ENCODE data around the gene LMF1.

The LMF1 gene

GRCh38 chr16:973366-973765 lies 2.6 kb upstream of the LMF1 start:
- no peak overlapping the region for H3K4me3 ChIP-seq (ENCODE audit: low read length)
- peaks cover 11% of the 10 kb centered on the region; the same call in 1 of the 2 replicates for H3K79me2 ChIP-seq (ENCODE audit: low read length)
- no peak overlapping the region for H3K9ac ChIP-seq (ENCODE audit: low read length)
- no peak for TF ChIP-seq EZH2phosphoT487 (IDR thresholded peaks at IDR 0.05; ENCODE audit: low read depth)
- no peak for TF ChIP-seq CTCF (IDR thresholded peaks at IDR 0.05; ENCODE audit: low read depth, low read length)
- H3K9me3 ChIP-seq (ENCODE audit: insufficient read depth, low read length): no peaks in the 10 kb centered on the region
- no peak overlapping the region for H3K27ac ChIP-seq (ENCODE audit: low read length)
- no peaks in the 10 kb centered on the region for H4K20me1 ChIP-seq (ENCODE audit: insufficient read depth, low read length)
- H3K27me3 ChIP-seq (ENCODE audit: low read depth, low read length): no peaks in the 10 kb centered on the region
- no peak overlapping the region for H3K4me2 ChIP-seq (ENCODE audit: low read length)
- H2AFZ ChIP-seq (ENCODE audit: low read depth, low read length): no peak overlapping the region
- no peaks in the 10 kb centered on the region for H3K36me3 ChIP-seq (replicated peaks; ENCODE audit: low read depth, low read length)
- peaks cover 5% of the 10 kb centered on the region for H3K4me1 ChIP-seq (ENCODE audit: low read length)

- Histone ChIP-seq H3K4me1 (ENCODE audit: low read length) (peaks cover 5% of the 10 kb centered on the region), H3K4me3 (ENCODE audit: low read length) (no peak overlapping the region), H3K9me3 (ENCODE audit: insufficient read depth, low read length) (no peaks in the 10 kb centered on the region), H3K9ac (ENCODE audit: low read length) (no peak overlapping the region), H3K27me3 (ENCODE audit: low read depth, low read length) (no peaks in the 10 kb centered on the region), H3K4me2 (ENCODE audit: low read length) (no peak overlapping the region), H4K20me1 (ENCODE audit: insufficient read depth, low read length) (no peaks in the 10 kb centered on the region), H2AFZ (ENCODE audit: low read depth, low read length) (no peak overlapping the region), H3K79me2 (ENCODE audit: low read length) (peaks cover 11% of the 10 kb centered on the region; the same call in 1 of the 2 replicates), H3K36me3 (replicated peaks; ENCODE audit: low read depth, low read length) (peaks cover 2% of the 10 kb centered on the region), H3K27ac (ENCODE audit: low read length) (no peak overlapping the region)
- no peak for TF ChIP-seq CTCF (IDR thresholded peaks at IDR 0.05; ENCODE audit: low read depth, low read length)
- no peak for TF ChIP-seq EZH2phosphoT487 (IDR thresholded peaks at IDR 0.05; ENCODE audit: low read depth)
These were observed 1.7 kb upstream of the LMF1 start for GRCh38 chr16:972316-973002.

- Histone ChIP-seq H2AFZ (ENCODE audit: low read depth, low read length) (no peak overlapping the region), H4K20me1 (ENCODE audit: insufficient read depth, low read length) (no peaks in the 10 kb centered on the region), H3K4me3 (ENCODE audit: low read length) (no peak overlapping the region), H3K9me3 (ENCODE audit: insufficient read depth, low read length) (no peaks in the 10 kb centered on the region), H3K27me3 (ENCODE audit: low read depth, low read length) (no peaks in the 10 kb centered on the region), H3K36me3 (replicated peaks; ENCODE audit: low read depth, low read length) (peaks cover 4% of the 10 kb centered on the region), H3K4me1 (ENCODE audit: low read length) (peaks cover 5% of the 10 kb centered on the region), H3K4me2 (ENCODE audit: low read length) (no peak overlapping the region), H3K9ac (ENCODE audit: low read length) (no peak overlapping the region), H3K27ac (ENCODE audit: low read length) (no peak overlapping the region), H3K79me2 (ENCODE audit: low read length) (peaks cover 11% of the 10 kb centered on the region; the same call in 1 of the 2 replicates)
- no peak for TF ChIP-seq EZH2phosphoT487 (IDR thresholded peaks at IDR 0.05; ENCODE audit: low read depth)
- TF ChIP-seq CTCF (IDR thresholded peaks at IDR 0.05; ENCODE audit: low read depth, low read length): no peak
These were observed 1.2 kb upstream of the LMF1 start for GRCh38 chr16:971981-972315.

GRCh38 chr16:971582-971905 lies 760 bp upstream of the LMF1 start:
- H3K4me2 ChIP-seq (ENCODE audit: low read length): peak overlapping the region; percentile 69
- no peaks in the 10 kb centered on the region for H3K27me3 ChIP-seq (ENCODE audit: low read depth, low read length)
- H3K9me3 ChIP-seq (ENCODE audit: insufficient read depth, low read length): no peaks in the 10 kb centered on the region
- peaks cover 4% of the 10 kb centered on the region for H3K36me3 ChIP-seq (replicated peaks; ENCODE audit: low read depth, low read length)
- H4K20me1 ChIP-seq (ENCODE audit: insufficient read depth, low read length): no peaks in the 10 kb centered on the region
- no peak overlapping the region for H2AFZ ChIP-seq (ENCODE audit: low read depth, low read length)
- H3K4me1 ChIP-seq (ENCODE audit: low read length): peaks cover 5% of the 10 kb centered on the region
- peaks cover 11% of the 10 kb centered on the region; the same call in 1 of the 2 replicates for H3K79me2 ChIP-seq (ENCODE audit: low read length)
- no peak overlapping the region for H3K27ac ChIP-seq (ENCODE audit: low read length)
- TF ChIP-seq CTCF (IDR thresholded peaks at IDR 0.05; ENCODE audit: low read depth, low read length): no peak
- TF ChIP-seq EZH2phosphoT487 (IDR thresholded peaks at IDR 0.05; ENCODE audit: low read depth): no peak
- peak overlapping the region; percentile 81; the same call in 1 of the 2 replicates for H3K4me3 ChIP-seq (ENCODE audit: low read length)
- no peak overlapping the region for H3K9ac ChIP-seq (ENCODE audit: low read length)
